ENCODE data around the gene NUDC.
"Not testable (repeated sequence)": the region's sequence is repeated elsewhere in the genome, so short reads cannot be mapped to it uniquely, and the experiment has no call there.

The NUDC gene

DNA sequence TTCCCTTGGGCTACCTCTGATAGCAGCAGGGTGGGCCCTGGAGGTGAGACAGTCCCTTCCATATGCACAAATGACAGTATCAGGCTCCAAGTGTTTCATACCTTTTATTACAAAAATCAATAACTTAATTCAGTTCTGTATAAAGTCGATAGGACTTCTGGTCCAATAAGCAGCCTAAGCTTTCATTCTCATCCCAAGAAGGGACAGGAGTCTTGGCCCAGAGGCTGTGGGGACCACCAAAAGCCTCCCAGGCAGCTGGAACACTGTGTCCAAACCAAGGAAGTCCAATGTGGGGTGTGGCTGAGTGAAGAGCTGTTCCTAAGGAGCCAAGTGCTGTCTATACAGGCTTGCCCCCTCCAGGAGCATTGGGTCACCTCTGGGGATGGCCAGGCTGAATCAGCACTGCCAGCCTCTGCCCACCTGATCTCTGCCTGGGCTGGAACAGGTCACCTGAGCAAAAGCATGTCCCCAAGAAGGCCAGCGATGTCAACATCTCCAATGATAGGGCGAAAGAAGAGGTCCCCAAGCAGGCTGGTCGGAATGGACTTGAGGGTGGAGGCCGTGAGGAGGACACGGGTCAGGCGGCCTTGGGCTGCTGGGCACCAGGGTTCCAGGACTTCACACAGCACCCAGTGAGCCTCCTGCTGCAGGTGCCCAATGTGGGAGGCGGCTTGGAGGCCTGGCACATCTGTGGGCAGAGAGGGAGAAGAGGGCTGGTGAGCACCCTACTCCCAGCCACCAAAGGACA is 10.0 kb upstream of the NUDC start:
- DNase-seq (ENCODE audit: low read depth in 2 of 2): no peak

DNA sequence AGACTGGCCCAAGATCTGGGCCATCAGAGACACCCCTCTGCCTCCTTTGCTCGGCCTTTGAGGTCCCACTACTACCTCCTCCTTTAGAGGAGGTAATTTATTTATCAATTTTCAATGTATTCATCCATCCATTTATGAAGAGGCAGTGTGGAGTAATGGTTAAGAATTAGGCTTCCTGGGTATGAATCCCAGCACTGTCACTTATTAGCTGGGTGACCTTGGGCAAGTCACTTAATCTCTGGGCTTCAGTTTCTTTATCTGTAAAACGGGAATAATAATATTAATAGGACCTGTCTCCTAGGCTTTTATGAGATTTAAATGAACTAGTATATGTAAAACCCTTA is 9.4 kb upstream of the NUDC start:
- no peak for DNase-seq (ENCODE audit: low read depth in 2 of 2)

DNA sequence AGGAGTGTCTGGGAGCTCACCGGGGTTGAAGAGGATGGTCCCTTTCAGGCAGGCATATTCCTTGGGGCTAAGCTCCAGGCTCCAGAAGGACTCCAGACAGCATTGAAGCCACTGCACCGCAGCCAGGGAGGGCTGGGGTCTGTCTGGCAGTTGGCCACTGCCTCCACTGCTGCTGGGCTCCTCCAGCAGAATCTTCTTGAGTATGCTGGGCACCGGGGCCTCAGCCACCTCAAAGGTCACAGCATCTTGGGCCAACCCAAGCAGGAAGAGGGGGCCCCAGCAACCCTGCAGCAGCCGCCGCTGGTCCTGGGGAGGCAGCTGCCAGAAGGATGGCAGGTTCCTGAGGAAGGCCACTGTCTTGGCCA is 8.2 kb upstream of the NUDC start:
- DNase-seq (ENCODE audit: low read depth in 2 of 2): no peak

DNA sequence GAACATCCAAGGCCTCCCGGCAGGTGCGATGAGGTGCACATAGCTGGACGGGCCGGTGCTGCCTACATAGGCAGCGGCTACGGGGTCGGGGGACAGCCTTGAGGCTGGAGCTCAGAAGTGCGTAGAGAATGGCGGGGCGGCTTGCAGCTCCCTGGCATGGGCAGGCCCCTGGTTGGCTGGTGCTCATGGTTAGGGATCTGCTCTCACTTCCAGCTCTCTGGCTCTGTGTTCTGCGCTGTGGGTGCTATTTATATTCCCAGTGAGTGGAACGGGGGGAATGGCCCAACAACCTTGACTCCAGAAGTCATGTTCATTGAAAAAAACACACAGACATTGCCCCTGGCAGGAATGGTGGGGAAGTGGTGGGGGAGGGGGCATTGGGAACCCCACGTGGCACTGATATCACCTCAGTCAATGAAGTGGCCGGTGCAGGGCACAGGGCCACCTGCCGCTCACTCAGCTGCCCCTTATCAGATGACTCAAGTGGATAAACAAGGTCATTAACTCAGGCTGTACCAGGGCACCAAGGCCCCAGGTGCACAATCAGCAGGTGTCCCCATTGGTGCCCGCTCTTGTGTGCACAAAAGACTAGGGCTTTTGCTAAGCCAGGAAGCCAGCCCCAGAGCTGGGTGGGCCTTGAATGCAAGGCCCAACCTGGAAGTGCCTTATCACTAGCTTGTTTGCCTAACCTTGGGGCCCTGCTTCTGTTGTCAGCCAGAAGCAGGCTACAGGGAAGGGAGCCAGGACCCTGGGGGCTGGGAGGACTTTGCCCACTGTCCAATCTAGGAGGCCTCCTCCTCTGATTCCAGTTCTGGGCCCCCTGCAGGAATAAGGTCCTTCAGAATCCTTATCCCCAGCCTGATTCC is 7.6 kb upstream of the NUDC start, which contains the start of gene NR0B2:
NR0B2 (minus strand) TSS at position 222 of the 866 bp plus-strand sequence; CDS start at position 187, 35 bp downstream.
- DNase-seq (ENCODE audit: low read depth in 2 of 2): no peak

DNA sequence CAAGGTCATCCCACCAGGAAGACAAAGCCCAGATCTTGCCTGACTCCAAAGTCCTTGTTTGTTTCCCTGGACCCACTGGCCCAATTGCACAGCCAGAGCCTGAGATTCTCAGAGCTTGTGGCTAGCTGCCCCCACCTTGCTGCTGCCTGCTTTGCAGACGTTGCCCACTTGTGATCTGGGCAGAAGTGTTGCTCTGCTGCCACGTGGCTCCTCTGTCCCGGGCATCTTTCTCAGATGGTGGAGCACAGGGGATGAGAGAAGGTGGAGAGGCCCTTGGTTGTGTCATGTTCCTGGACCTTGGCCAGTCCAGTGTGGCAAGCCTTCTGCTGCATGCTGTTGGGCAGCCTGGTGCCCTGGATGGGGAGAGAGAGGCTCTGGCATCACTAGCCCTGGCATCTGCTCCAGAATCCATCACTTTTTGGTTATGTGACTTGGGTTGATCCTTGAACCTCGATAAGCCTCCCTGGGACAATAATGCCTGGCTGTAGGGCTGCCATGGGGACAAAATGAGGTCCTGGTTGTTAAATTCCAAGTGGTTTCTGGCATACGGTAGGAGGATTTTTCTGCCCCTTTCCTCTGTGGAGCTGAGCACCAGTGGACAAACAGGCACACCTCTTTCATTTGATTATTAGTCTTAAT is 6.2 kb upstream of the NUDC start:
- DNase-seq (ENCODE audit: low read depth in 2 of 2): no peak

DNA sequence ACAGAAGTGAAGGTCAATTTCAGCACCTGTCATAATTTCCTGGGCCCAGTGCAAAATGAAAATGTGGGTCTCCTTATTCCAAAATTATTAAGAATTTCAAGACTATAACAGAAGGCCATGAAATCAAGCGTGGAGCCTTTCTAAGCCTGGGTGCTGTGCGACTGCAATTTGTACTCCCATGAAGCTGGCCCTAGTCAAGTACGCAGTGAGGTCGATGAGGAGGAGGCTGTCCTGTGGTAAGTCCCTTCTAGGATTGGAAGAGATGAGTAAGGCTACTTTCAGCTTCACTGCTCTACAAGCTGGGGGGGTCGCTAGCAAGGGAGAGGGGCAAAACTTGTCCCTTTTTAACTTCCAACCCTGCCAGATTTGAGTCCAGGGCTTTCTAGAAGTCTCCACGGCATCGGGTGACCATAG is 410 bp upstream of the NUDC start:
- no peak for DNase-seq (ENCODE audit: low read depth in 2 of 2)

DNA sequence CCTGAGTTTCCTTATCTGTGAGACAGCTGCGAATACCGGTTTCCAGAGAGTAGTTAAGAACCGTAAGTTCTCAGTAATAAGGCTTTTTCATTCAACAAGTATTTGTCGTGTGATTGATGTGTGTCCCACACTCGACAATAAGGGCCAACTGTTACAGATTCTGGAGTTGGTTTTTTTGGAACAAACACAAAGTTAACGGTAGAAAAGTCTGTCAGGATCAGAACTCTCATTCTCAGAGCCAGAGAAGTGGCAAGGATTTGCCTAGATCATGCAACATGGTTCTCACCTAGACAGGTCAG is 837 bp downstream of the NUDC start:
- no peak for DNase-seq (ENCODE audit: low read depth in 2 of 2)

DNA sequence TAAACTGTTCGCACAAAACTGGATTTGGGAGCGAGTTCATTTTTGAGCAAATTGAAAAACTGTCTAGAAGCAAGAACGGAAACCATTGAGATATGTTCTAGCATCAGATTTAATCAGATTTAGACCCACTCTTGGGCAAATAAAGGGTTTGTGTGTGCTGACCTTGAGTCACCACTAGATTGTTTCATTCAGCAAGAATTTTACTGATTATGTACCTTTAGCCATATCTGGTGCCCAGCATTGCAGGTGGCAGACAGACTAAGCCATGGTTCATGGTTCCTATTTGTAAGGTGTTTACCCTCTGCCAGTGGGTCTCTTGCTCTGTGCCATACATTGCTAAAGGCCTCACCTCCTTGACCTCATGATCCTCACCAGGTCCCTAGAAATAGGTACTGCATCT is 1.4 kb downstream of the NUDC start:
- no peak for DNase-seq (ENCODE audit: low read depth in 2 of 2)

DNA sequence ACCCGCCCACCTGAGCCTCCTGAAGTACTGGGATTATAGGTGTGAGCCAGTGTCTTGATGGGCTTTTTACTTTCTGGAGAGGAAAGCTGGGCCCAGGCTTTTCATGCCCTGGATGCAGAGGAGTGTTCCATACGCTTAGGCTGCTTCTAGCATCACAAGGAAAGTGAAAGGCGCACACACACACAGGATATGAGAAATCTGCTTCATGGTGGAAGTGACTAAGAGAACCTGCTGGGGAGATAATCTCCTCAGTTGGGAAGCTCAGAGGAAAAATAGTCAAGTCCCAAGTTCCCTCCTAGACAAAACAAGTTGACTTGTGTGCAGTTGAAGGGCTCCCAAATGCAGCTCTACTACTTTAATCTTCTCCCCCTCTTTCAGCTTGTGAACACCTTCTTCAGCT is 2.2 kb downstream of the NUDC start:
- DNase-seq (ENCODE audit: low read depth in 2 of 2): no peak

DNA sequence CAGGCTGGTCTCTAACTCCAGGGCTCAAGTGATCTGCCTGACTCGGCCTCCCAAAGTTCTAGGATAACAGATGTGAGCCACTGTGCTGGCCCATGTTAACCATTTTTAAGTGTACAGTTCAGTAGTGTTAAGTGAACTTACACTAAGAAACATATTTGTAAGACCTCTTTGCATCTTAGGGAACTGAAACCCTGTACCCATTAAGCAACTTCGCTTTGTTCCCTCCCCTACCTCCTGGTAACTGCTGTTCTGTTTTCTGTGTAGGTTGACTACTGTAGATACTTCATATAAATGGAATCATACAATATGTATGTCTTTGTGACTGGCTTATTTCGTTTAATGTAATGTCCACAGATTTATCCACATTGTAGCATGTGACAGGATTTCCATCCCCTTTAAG is 11.0 kb downstream of the NUDC start:
- DNase-seq (ENCODE audit: low read depth in 2 of 2): no peak

DNA sequence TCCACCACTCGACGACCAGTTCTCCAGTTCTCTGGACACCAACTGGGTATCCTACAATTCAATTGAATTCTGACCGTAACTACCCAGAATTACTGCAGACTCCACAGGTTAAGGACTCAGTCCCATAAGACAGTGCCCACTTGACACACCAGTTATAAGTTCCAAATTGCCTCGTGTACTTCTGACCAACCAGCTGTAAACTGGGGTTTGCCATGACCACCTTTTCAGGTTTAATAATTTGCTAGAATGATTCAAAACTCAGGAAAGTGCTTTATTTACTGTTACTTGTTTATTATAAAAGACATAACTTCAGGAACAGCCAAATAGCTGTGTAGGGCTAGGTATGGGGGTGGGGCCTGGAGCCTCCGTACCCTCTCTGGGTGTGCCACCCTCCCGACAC is 15.3 kb downstream of the NUDC start:
- no peak for DNase-seq (ENCODE audit: low read depth in 2 of 2)

DNA sequence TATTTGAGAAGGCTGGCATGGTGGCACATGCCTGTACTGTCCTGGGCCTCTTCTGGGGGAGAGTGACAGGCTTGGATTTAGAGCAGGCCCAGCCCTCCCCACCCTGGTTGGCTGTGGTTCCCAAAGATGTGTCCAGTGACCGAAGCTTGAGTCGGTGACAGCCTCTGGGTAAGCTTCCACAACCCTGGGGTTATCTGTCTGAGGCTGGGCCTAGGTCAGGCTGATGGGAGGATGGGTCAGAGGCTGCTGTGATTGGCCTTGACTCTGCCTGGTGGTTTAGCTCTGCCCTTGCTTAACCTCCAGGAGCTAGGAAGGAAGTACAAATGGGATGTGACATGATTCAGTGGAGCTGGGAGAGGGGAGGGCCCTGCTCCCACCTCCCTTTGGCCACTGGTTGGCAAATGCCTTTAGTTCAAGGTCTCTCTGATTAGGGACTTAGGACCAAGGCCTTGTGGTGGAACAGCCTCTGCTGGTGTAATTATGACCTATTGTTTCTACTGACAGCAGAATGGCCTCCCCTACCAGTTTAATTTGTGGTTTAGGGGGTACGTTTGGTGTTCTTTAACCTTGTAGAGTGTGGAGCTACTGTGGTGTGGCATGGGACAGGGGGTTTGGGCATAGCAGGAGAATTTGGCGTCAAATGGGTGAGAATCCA is 16.6 kb downstream of the NUDC start:
- DNase-seq (ENCODE audit: low read depth in 2 of 2): no peak

DNA sequence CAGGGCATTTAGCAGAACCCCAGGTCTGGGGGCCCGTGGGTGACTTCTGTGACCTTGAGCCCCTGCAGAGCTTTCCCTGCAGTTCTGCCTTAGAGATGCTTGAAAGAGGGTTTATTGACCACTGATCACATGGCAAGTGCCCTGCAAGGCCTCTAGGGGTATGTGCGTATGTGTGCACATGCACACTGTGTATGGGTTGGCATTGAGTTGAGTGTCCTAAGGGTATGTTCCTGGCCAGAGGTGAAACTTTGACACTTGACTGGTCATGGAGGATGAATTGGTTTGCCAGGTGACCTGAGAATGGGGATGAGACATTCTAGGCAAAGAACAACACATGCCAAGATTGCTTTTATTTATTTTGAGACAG is 17.1 kb downstream of the NUDC start:
- DNase-seq (ENCODE audit: low read depth in 2 of 2): no peak

DNA sequence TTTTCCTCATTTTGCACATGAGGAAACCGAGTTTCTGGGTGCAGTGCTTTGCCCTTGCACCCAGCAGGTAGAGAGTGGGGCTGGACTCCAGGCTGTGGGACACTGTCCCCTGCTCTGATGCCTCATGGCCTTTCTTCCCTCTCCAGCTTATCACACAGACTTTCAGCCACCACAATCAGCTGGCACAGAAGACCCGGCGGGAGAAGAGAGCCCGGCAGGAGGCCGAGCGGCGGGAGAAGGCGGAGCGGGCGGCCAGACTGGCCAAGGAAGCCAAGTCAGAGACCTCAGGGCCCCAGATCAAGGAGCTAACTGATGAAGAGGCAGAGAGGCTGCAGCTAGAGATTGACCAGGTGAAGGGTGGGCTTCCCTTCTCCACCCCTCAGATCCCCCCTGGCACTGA is 19.8 kb downstream of the NUDC start:
- DNase-seq (ENCODE audit: low read depth in 2 of 2): no peak

DNA sequence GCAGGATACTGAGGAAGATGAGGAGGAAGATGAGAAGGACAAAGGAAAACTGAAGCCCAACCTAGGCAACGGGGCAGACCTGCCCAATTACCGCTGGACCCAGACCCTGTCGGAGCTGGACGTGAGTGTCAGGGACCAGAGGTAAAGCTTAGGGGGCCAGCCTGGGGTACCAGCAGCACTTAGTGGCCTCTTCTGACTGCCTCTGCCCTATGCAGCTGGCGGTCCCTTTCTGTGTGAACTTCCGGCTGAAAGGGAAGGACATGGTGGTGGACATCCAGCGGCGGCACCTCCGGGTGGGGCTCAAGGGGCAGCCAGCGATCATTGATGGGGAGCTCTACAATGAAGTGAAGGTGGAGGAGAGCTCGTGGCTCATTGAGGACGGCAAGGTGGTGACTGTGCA is 21.1 kb downstream of the NUDC start:
- no peak for DNase-seq (ENCODE audit: low read depth in 2 of 2)

DNA sequence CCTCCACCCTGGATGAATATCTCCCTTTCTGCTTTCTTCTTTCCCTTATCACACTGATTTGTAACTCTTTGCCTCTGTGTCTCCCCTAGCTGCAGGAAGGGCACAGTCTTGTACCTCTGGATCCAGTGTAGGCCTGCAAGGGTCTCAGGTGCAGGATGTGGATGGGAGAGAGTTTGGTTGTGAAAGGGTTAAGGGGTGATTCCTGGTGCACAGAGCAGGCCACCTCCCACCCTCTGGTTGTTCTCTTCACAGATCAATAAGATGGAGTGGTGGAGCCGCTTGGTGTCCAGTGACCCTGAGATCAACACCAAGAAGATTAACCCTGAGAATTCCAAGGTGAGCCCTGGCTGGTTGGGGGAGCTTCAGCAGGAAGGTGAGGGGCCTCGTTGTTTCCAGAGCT is 23.6 kb downstream of the NUDC start:
- DNase-seq (ENCODE audit: low read depth in 2 of 2): no peak

DNA sequence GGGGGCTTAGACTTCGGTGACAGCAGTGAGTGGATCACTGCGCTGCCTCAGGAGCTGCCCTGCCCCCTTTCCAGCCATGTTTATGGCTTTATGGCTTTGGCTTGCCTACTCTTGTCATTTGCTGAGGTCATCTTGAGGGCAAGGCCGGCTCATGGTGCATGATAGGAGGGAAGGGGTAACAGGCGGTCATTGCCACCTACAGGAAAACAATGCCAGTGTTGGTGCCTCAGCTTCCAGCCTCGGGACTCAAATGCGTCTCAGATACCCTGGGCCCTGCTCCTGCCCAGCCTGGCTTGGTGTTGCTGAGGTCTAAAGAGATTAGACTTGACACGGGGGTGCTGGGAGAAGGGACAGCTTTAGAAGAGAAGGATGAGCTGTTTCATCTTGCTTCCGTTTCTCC is 24.2 kb downstream of the NUDC start:
- no peak for DNase-seq (ENCODE audit: low read depth in 2 of 2)

DNA sequence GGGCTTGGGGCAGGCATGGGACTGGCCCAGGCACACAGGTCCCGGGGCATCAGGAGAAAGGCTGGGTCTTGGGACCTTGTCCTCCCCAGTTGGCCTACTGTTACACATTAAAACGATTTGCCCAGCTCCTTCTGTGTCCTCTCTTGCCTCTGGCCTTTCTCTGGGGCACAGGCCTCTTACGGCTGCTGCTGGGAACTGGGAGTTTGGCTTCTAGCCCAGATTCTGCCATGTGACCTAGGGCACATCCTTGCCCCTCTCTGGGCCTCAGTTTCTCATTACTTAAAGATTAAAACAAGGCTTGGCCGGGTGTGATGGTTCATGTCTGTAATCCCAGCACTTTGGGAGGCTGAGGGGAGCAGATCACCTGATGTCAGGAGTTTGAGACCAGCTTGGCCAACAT is 24.7 kb downstream of the NUDC start:
- no peak for DNase-seq (ENCODE audit: low read depth in 2 of 2)

DNA sequence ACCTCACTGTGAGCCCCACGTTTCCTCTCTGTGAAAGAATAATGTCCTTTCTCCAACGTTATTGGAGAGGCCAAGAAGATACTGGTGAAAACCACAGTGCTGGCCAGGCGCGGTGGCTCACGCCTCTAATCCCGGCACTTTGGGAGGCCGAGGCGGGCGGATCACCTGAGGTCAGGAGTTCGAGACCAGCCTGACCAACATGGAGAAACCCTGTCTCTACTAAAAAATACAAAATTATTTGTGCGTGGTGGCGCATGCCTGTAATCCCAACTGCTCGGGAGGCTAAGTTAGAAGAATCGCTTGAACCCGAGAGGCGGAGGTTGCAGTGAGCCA is 27.1 kb downstream of the NUDC start:
- DNase-seq (ENCODE audit: low read depth in 2 of 2): not testable (repeated sequence)

DNA sequence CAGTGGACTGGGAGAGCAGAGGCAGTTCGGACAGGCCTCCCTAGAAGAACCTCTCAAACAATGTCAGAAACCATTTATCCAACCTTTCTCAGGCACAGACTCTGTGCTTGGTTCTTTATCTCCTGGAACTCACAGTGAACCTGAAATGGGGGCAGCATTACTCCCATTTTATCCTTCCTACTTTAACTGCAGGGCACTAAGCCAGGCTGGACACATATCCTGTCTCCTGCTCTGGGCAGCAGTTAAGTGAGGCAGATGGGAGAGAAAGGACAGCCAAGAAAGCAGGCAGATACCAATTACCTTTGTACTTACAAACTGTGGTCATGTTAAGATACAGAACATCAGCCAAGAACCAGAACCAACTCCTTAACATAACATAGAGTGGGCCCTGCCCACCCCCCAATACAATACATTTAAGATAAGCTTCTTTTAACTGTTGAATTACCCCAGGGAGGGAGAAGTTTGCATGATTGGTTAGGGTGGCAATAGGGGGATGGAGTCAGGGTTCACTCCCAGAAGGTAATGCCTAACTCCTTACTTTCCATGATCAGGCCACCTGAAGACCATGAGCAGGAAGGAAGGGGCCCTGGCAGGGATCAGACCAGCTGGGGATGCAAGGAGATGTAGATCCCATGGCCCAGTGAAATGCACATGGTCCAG is 27.9 kb downstream of the NUDC start:
- no peak for DNase-seq (ENCODE audit: low read depth in 2 of 2)

DNA sequence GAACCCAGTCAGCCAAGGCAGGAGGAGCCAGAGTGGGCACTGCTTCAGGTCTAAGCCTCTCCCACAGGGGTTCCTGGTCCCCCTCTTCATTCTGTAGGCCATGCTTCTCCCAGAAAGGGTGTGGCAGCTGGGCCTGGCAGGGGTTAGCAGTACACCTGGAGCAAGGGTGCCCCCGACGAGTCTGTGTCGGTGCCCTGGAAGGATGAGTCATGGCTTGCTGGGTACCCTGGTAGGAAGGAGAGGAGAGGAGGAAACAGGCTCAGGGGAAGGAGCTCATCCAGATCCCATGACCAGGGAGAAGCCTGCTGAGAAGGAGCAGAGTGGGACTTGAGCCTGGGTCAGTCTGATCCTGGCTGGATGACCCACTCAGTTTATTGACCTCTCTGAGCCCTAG is 28.4 kb downstream of the NUDC start:
- DNase-seq (ENCODE audit: low read depth in 2 of 2): no peak

DNA sequence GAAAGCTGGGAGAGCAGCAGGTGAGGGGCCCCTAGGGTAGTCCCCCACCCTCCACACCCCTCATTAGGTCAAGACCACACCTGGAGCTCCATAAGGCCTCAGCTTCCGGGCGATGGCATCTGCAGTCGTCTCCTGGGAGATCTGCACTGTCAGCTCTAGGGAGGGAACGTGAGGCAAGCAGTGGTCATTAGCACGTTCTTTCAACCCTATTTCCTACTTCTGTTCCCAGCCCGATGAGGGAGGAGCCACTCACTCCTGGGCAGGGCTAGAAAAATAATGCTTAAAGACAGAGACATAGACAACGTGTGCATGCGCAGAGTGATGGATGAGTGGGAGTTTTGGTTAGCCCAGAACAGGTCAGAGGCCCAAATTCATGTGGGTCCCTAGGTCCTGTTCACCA is 29.1 kb downstream of the NUDC start:
- no peak for DNase-seq (ENCODE audit: low read depth in 2 of 2)

All from stimulated activated CD8-positive, alpha-beta memory T cell treated with anti-CD3 and anti-CD28 coated beads, Interleukin-15, amount 100 ng/mL, for 48 hours (primary cell).